Measurements from ENCODE around the gene S100B.
A peak's percentile ranks its signal among the peaks of the same experiment; 100 is the strongest.
"Not testable (repeated sequence)": the region's sequence is repeated elsewhere in the genome, so short reads cannot be mapped to it uniquely, and the experiment has no call there.

The S100B gene

GRCh38 chr21:46598581-46599572, 6.0 kb downstream of the S100B start:
- no peak for DNase-seq

- DNase-seq, result no peak
These were observed 7.0 kb downstream of the S100B start for GRCh38 chr21:46597896-46598343.

GRCh38 chr21:46597031-46597430, 7.9 kb downstream of the S100B start:
- no peak for DNase-seq

- no peak for DNase-seq
These were observed 8.7 kb downstream of the S100B start for GRCh38 chr21:46596201-46596600.

GRCh38 chr21:46594276-46594675, 10.6 kb downstream of the S100B start:
- DNase-seq, result no peak

GRCh38 chr21:46585191-46585953, 19.5 kb downstream of the S100B start:
- peak; percentile 77 for DNase-seq

- no peak for DNase-seq
These were observed 23.0 kb downstream of the S100B start for GRCh38 chr21:46581780-46582307.

- DNase-seq, result not testable (repeated sequence)
These were observed 25.5 kb downstream of the S100B start for GRCh38 chr21:46579394-46579793.

GRCh38 chr21:46577786-46578185, 27.1 kb downstream of the S100B start:
- DNase-seq, result not testable (repeated sequence)

- DNase-seq, result no peak
These were observed 32.0 kb downstream of the S100B start for GRCh38 chr21:46572850-46573249.

- DNase-seq, result no peak
These were observed 34.3 kb downstream of the S100B start for GRCh38 chr21:46570631-46571030.

- DNase-seq, result no peak
These were observed 34.8 kb downstream of the S100B start for GRCh38 chr21:46570119-46570518.

GRCh38 chr21:46569081-46569480, 35.8 kb downstream of the S100B start:
- no peak for DNase-seq

GRCh38 chr21:46568562-46568961, 36.3 kb downstream of the S100B start:
- DNase-seq, result no peak

- no peak for DNase-seq
These were observed 37.5 kb downstream of the S100B start for GRCh38 chr21:46567348-46567747.

- DNase-seq, result peak; percentile 35
These were observed 40.5 kb downstream of the S100B start for GRCh38 chr21:46564391-46564790.

GRCh38 chr21:46562964-46563607, 41.8 kb downstream of the S100B start:
- no peak for DNase-seq

- no peak for DNase-seq
These were observed 42.4 kb downstream of the S100B start for GRCh38 chr21:46562472-46562871.

GRCh38 chr21:46561445-46562090, 43.3 kb downstream of the S100B start:
- DNase-seq, result no peak

GRCh38 chr21:46560568-46561444, 44.1 kb downstream of the S100B start:
- DNase-seq, result no peak

- DNase-seq, result no peak
These were observed 45.4 kb downstream of the S100B start for GRCh38 chr21:46559291-46559983.
